HG03439 (cell line): ENCODE data around the gene ADAMTSL1.

Experiments
- ATAC-seq: cut with Tn5 transposase; IDR thresholded peaks from one replicate; pipeline ENCODE4 v1.9.1; 2021; ENCODE audit warnings: mild to moderate bottlenecking, moderate library complexity; ENCODE audit not compliant: unreplicated experiment

The ADAMTSL1 gene

DNA sequence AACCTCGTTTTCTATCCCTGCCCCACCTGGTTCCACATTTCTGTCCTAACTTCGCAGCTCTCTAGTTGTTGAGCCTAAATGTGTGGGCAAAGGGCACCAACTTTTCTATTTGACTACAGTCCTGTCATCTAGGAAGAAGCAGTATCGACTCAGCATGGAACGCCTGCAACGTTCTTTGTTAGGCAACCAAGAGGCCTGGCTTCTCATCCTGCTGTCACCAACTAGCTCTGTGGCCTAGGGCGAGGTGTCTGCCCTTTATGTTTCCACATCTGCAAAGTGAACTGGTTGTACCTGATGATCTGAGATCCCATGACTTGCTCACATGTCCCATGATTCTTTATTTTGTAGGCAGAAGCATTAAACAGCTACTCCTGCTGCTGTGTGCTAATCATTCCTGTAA is 248.9 kb downstream of the ADAMTSL1 start:
- no peak for ATAC-seq

DNA sequence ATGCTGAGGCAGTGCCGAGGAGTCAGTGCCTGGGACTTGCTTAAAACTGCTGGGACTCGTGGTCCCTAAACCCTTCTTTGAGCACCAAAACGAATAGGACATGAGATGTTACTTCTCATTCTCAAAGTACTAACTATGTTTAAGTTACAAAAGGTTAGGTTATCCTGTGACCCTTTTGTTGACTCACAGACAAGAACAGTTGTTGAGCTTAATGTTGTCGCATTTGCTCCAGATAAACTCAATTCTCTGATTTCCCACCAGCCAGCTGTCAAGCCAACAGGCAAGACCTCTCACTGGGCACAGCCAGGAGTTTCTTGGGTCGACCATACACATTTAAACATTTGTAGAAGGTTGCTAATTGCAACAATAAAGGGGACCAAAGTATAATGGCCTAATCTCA is 249.4 kb downstream of the ADAMTSL1 start:
- no peak for ATAC-seq

DNA sequence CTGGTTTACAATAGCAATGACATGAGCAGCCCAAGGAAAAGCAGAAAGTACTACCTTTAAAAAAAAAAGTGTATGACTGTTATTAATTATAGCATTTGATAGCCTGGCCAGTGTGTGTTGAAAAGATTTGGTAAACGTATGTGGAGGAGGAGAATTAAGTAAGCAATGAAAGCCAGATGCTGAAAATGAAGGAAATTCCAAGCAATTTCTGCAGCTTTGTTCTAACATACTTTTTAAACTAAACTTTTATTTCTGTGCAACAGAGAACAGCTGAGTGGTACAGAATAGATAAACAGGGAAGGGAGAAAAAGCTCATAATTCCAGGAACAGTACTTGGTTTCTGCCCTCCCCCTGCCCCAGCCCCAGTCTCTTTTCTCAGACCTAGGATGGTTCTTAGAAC is 252.6 kb downstream of the ADAMTSL1 start:
- ATAC-seq = no peak

DNA sequence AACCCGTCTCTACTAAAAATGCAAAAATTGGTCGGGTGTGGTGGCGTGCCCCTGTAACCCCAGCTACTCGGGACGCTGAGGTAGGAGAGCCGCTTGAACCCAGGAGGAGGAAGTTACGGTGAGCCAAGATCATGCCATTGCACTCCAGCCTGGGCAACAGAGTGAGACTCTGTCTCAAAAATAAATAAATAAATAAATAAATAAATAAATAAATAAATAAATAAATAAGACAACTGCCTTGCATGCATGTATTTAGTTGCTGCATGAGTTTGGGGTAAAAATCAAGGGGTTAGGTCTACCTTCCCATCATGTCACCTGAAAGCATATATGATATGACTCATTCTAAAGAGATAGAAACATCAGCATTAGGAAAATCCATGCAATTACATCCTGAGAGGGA is 254.0 kb downstream of the ADAMTSL1 start:
- no peak for ATAC-seq

DNA sequence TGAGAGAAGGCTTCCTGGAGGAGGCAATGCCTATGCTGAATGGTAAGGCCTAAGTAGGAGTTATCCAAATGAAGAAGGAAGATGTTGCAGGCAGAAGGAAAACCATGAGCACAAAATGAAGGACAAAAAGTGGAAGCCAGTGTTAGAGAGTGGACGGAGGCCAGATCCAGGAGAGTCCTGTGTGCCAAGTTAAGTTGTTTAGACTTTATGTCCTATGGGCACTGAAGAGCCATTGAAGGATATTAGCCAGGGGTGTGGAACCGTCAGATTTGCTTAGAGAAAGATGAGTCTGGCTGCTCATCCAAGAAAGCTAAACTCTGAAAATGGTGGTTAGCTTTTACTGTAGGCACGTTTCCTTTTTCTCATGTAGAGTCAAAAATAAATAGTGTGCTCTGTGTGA is 254.7 kb downstream of the ADAMTSL1 start:
- ATAC-seq = no peak

DNA sequence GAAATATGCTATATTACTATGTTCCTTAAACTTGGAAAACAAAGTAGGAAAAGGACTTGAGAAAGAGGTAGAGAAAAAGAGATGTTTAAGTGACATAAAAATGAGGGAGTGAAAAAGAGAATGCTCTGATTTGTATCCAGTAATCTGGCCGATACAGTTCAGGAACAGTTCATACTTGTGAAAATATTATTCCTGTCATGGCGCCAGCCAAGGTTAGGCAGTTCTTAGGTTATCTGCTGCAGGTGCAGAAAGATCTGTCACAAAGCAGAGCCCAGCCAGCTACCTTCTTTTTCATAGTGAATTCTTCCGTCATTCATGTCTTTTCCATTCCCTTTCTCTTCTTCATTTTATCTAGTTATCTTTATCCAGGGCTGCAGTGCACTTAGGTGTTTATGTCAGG is 256.3 kb downstream of the ADAMTSL1 start:
- ATAC-seq = no peak

DNA sequence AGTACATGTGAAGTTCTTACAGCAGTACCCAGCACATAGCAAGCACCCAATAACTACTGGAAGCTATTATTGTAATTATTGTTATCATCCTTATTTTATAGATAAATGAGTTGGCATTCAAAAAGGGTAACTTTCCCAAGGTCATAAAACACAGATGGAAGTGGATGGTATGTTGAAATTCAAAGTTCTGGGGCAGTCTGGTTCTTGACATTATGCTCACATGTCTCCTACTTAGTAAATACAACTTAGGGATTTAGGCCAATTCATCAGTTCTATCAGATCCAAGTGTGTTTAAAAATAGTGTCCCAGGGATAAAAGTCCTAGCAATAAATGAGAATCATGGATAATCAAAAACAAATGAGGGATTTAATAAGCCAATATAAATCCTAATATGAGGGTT is 265.2 kb downstream of the ADAMTSL1 start:
- no peak for ATAC-seq

DNA sequence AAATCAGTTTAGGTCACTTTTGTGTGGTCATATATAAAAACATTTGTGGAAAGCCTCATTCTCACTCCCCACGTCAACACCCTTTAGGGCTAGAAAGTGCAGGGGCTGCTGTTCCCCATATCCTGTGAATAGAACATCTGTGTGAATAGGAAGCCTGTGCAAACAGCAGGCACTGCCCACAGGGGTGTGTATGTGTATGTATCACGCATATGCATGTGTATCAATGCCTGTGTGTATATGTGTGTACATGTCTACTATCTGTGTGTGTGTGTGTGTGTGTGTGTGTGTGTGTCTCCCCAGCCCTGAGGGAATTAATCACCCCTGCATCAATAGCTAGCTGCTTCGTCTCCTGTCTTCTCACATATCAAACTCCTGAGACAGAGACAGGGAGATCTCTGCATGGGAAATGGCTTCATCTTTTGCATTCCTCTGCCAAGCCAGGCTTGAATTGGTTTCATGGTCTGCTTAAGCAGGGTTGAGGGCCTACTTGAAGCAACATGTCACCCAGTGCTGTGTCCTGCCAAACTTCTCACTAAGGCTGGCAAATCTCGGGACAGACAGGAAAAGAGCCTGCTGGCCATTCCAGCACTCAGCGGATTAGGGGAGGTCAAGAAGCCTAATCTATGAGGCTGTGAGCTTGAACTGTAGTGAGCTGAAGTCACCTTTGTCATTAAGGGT is 265.8 kb downstream of the ADAMTSL1 start:
- ATAC-seq = no peak

DNA sequence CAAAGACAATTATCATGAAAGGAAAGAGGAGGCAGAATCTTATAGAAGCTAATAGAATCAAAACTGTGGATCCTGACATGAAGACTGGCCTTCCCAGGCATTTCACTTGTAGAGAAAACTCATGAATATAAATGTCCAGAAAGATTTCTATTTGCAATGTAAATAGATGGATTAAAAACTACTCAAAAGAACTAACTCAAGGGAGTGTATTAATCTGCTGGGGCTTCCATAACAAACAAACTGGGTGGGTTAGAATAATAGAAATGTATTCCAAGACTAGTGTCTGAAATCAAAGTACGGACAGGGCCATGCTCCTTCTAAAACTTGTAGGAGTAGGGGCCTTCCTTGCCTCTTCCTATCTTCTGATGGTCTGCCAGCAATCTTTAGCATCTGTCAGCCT is 267.4 kb downstream of the ADAMTSL1 start:
- ATAC-seq = no peak

DNA sequence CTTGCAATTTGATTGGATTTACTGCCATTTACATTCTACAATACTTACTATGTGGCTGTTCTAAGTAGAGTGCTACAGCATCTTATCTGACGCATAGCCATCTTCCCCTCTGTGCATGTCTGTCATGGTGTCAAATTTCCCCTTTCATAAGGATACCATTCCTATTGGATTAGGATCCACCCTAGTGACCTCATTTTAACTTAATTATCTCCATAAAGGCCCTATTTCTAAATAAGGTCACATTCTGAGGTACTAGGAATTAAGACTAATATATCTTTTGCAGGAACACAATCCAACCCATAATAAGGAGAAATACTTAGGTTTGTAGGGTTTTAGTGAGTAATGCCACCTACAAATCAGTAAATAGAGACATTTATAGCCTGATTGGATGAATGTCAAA is 268.0 kb downstream of the ADAMTSL1 start:
- no peak for ATAC-seq

DNA sequence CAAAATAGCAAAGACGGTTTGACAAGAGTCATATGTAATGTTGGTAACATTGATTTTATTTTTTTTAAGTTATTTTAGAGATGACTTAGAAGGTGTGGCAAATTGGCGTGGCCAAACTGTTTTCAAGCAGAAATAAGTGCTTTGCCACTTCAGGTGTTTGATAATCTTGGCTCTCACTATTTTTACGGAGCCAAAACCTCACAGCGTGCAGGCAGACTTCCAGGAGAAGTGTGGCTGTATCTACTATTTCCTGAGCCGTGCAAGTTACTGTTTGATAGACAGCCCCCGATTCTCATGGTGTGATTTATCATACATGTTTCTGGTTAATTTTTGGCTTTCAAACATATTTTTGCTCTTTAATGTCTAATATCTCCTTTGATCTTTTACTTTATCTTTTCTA is 269.5 kb downstream of the ADAMTSL1 start:
- ATAC-seq = no peak

DNA sequence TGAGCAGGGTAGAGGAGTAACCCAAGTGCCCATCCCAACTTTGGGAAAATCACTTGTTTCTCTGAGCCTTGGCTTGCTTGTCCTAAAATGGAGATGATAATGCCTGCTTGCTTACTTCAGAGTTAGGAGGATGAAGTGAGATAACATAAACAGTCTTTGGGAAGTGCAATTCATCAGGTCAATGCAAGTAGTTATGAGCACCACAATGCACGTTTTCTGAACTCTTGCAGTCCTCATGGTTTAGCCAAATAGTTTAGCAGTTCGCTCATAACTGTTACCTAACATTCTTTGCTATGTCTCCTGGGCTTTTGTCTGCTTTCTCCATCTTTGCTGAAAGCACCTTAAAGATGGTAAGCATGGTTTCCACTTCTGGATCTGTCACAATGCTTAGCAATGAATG is 270.0 kb downstream of the ADAMTSL1 start:
- ATAC-seq = no peak

DNA sequence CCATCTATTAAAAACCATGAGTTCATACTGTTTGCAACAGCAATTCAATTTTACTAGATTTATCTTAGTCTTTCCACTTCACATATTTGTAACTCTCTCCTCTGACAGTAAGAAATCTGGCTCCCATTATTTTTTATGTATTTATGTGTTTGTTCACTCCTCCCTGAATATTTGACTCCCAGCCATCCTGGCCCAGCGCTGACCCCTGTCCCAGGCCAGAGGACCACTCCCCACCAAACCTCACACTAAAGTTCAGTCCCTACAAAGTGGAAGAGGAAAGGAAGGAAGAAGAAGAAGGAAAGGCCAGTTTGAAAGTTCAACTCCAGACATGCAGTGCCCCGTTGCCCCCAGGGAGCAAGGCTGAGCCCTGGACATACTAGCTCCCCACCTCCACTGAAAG is 271.8 kb downstream of the ADAMTSL1 start:
- no peak for ATAC-seq

DNA sequence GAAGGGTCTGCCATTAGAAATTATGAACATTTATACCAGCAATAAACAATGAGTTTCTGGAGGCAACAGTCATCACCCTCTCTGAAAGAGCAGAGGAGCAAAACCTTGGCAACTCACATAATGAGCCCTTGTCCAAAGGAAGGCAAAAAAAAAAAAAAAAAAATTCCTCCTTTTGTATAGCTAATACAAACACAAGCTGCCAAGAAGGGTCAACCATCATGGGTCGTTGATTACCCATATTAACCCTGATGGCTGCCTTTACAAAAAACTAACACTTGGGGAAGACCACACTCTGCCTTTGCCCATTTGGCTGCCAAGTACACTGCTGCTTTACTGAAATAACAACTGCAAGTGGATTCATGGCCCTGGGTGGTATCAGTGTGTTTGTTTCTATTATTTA is 272.7 kb downstream of the ADAMTSL1 start:
- ATAC-seq = no peak

DNA sequence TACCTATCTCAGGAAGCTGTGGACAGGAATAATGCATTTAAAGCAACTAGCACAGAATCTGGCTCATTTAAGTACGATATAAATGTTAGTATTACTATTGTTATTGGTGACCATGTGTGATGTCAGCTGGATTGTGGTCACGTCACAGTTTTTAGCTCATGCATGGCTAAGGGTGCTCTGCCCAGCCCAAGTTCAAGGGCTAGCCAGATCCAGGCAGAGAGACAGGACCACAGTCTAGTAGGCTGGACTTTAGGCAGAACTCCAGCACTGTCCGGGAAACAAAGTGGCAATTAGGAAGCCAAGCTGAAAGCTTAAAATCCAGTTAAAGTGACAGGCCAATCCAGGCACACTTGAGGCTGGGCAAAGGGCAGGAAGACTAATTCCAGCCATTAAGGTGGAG is 273.6 kb downstream of the ADAMTSL1 start:
- no peak for ATAC-seq

DNA sequence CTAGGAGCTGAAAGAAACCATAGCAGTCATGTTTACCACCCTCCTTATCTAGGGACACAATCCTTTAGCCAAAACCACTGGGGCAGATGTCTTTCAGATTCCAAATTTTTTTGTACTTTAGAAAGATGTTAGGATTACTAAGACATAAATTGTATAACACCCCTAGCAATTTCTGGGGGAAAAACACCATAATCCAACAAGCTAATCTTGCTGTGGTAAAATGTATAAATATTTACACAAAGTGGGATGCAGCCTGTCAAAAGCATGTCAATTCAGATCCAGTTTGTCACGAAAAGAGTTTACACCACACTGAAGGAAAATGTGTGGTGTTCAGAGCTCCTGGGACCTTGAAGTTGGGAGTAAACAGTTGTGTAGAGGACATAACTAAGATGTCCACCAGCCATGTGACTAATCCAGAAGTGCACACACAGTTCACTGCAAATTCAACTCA is 274.3 kb downstream of the ADAMTSL1 start:
- ATAC-seq = no peak

DNA sequence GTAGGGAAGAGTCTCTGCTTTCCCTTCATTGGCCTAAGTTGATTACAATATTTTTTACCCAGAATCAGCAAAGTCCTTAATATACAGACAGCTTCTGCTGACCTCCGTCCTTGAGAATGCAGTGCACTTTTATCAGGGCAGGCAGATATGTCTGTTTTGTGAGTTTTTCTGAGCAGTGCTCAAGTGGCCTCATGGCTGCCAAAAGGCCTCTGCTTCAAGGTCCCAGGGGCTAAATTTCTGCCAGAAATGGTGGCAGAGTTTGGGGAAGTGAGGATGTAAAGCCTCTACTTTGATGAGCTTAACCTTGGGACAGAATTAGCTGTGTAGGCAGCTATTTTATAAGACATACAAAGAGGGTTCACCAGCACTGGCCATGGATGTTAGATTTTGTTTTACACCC is 275.8 kb downstream of the ADAMTSL1 start:
- ATAC-seq = no peak

DNA sequence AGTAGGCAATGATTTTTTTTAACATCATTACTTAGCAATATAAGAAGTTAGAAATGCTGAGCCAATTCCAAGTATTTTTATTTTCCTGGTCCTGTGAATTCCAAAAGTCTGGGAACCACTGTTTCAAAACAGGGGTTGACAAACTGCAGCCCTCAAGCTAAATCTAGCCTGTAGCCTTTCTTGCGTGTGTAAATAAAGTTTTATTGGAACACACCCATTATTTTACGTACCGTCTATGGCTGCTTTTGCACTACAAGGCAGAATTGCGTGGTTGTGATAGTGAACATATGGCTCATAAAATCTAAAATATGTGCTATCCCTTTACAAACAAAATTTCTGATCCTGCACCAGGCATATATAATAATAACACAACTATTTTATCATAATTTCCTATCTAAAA is 280.0 kb downstream of the ADAMTSL1 start:
- ATAC-seq = no peak

DNA sequence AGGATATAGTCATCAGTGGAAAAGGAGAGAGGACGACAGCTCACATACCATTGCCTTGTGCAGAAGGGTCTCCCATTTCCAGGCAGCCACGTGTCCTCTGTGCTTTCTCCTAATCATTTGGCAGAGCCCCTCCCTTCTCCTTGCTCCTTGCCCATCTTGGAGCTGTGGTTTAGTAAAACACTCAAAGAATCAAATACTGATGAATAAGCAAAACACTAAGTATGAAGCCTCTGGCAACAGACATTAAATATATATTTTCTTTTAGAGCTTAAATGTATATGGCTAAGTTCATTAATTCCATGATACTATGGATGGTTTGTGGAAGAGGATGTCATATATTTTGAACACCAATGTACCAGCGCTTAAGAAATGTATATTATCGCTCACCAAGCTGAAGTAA is 280.6 kb downstream of the ADAMTSL1 start:
- no peak for ATAC-seq

DNA sequence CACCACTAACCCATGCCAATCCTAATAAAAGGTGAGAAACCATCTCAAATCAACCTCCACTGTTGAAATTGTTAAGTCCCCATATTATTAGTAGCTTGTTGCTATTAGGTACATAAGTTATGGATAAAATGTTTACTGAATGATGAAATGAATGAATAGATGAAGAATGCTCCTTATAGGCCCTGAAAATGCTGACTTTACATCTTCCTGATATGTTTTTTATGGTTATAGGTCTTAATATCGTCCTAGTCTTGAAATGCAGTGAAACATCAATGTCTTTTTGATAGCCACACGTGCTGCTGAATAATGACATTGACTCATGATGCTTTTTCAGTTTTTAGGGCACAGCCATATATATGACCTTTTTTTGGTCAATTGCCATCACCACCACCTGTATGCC is 281.3 kb downstream of the ADAMTSL1 start:
- no peak for ATAC-seq

DNA sequence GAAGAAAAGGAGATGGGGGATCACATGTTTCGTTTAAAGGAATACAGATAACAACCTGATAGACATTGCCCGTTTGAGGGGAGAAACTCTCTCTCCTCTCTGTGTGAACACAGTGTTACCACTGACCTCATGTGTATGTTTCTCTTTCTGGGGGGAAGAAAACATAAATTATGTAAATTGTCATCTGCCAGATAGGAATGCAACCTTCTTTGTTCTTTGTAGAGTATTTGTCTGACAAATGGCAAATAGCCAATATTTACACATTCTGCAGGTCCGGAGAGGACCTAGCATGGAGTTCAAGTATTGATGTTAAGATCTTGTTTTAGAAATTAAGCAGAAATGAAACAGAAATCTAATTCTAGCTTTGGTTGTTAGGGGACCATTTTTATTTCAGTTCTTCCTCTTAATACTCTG is 282.8 kb downstream of the ADAMTSL1 start:
- ATAC-seq = no peak

DNA sequence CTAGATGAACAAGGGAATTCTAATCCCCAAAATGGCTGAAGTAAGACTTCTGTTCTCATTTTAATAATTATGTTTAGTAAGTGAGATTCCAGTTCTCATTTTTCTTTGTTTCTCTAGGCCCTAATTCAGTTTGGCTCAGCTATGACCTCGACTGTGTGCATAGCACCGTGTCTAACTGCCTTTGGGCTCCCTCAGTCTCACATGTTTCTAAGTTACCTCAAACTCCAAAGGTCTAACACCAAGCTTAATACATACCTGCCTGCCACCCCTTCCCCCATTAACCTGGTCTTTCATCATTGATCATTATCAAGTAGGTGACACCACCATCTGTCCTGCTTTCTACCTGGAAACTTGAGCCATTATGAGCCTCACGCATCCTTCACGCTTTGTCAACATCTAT is 285.9 kb downstream of the ADAMTSL1 start:
- ATAC-seq = no peak

DNA sequence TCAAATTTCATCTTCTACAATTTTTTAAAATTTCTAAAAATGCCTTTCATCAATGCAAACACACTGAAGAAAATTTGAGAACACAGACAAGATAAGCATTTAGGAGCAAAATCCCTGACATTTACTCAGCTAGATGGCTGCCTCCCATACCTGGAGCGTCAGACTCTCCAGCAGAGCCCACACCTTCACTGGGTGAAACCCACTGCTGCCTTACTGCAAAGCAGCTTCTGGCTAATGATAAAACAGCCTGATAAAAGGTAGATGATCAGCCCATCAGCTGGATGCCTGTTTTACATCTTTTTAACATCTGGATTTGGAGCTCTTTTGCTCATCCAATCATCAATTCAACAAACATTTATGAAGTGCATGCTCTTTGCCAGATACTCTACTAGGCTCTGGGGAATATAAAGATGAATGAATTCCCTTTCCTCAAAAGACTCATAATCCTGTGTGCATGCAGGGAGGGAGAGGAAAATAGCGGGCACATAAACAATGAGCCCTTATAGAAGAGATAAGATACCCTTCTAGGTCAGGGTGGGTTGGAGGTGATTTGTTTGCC is 287.9 kb downstream of the ADAMTSL1 start:
- no peak for ATAC-seq
